Mucosa of descending colon (tissue), 3 donors: ENCODE measurements around the gene ZKSCAN2. TPM values are rescaled to one million over a fixed set of nuclear protein-coding genes. Genes with fewer than 3 reads are reported as not detected.

Source experiments
- ATAC-seq: fragments of 200-7000 bp; cut with Tn5 transposase; one replicate; pipeline ENCODE4 v1.9.1; 2020; ENCODE audit warnings: mild to moderate bottlenecking, moderate library complexity
- DNase-seq, 3 donors: peaks; one replicate each; pipeline ENCODE4 v3.0.0-alpha.2; 2020
- H3K36me3 ChIP-seq: fragments of 200-600 bp; one replicate; pipeline ENCODE4 v1.8.0; 2021; ENCODE audit warnings: low read depth, mild to moderate bottlenecking
- H3K4me1 ChIP-seq: fragments of 200-600 bp; one replicate; pipeline ENCODE4 v1.8.0; 2021; ENCODE audit warnings: low read depth, mild to moderate bottlenecking
- H3K4me3 ChIP-seq: fragments of 200-600 bp; one replicate; pipeline ENCODE4 v1.8.0; 2021; ENCODE audit warnings: mild to moderate bottlenecking
- H3K9me3 ChIP-seq: fragments of 200-600 bp; one replicate; pipeline ENCODE4 v1.8.0; 2021; ENCODE audit warnings: mild to moderate bottlenecking
- CTCF ChIP-seq: fragments of 200-600 bp; IDR thresholded peaks from one replicate; pipeline ENCODE4 v1.8.0; 2022; ENCODE audit warnings: antibody characterized with exemption, mild to moderate bottlenecking
- intact Hi-C, 2 donors: fragments of 100-400 bp; cut with DNase I in 1 of 2; cut with micrococcal nuclease in 1 of 2; formaldehyde crosslinking; loops; one replicate each; pipeline versions ENCODE4 v1.11.0 to v1.11.1; 2022; cut with DNase I, micrococcal nuclease
- total RNA-seq, 3 donors: library from RNA; stranded (reverse); fragmentation: NEBNext Ultra II Directional in 2 of 3; extraction: Animal tissue kit (Norgen Biotek cat#: 25700) in 2 of 3; gene quantifications; one replicate each; pipeline versions ENCODE4 v1.2.1 to v1.2.4, GENCODE V29; 2021 to 2023
- donor health status: DM: no; HTN: no; CAD: no; lungs with moderate emphysema.
- donor health status: DM: no; HTN: no; CAD: no.
- donor health status: DM: no; HTN: yes; CAD: no.

Gene ZKSCAN2
- total RNA-seq, 3 donors from 2014 or later, result 2.1 to 5.9 (median 2.2) TPM

- no peak overlapping the region for H3K4me3 ChIP-seq
- H3K9me3 ChIP-seq, result no peaks in the 10 kb centered on the region
- DNase-seq, result no peak
- peaks cover 3% of the 10 kb centered on the region for H3K4me1 ChIP-seq
- no peaks in the 10 kb centered on the region for H3K36me3 ChIP-seq
- no peak for ATAC-seq
- intact Hi-C loops, result no loop called here
- no peak for TF ChIP-seq CTCF
Measured at GRCh38 chr16:25212636-25213035, 45.0 kb downstream of the ZKSCAN2 start.

GRCh38 chr16:25210758-25211157 lies 46.9 kb downstream of the ZKSCAN2 start:
- no peak for DNase-seq
- Histone ChIP-seq H3K4me1 (peaks cover 4% of the 10 kb centered on the region), H3K36me3 (no peaks in the 10 kb centered on the region), H3K4me3 (no peak overlapping the region), H3K9me3 (no peaks in the 10 kb centered on the region)
- intact Hi-C loops, result no loop called here
- no peak for ATAC-seq
- TF ChIP-seq CTCF, result no peak

- Histone ChIP-seq H3K4me3 (no peak overlapping the region), H3K9me3 (no peaks in the 10 kb centered on the region), H3K36me3 (no peaks in the 10 kb centered on the region), H3K4me1 (peaks cover 5% of the 10 kb centered on the region)
- intact Hi-C loops, result no loop called here
- no peak for ATAC-seq
- DNase-seq, result no peak
- no peak for TF ChIP-seq CTCF
Measured at GRCh38 chr16:25199457-25199856, 58.2 kb downstream of the ZKSCAN2 start.

GRCh38 chr16:25198021-25198420 lies 59.6 kb downstream of the ZKSCAN2 start:
- no peaks in the 10 kb centered on the region for H3K9me3 ChIP-seq
- DNase-seq (no peak), ATAC-seq (peak; percentile 77)
- H3K4me1 ChIP-seq, result peaks cover 13% of the 10 kb centered on the region
- no peak for TF ChIP-seq CTCF
- intact Hi-C loops, result no loop called here
- no peaks in the 10 kb centered on the region for H3K36me3 ChIP-seq
- no peak overlapping the region for H3K4me3 ChIP-seq

- ATAC-seq (peak; percentile 84), DNase-seq (peak in 1 of 3 donors; percentile 34)
- Histone ChIP-seq H3K9me3 (no peaks in the 10 kb centered on the region), H3K4me1 (peaks cover 13% of the 10 kb centered on the region), H3K36me3 (no peaks in the 10 kb centered on the region), H3K4me3 (no peak overlapping the region)
- intact Hi-C loops, result no loop called here
- TF ChIP-seq CTCF, result no peak
Measured at GRCh38 chr16:25194273-25194878, 63.3 kb downstream of the ZKSCAN2 start.

GRCh38 chr16:25192096-25192495 lies 65.5 kb downstream of the ZKSCAN2 start:
- ATAC-seq, result no peak

More at GRCh38 chr16:25192096-25192495, 65.5 kb downstream of the ZKSCAN2 start:
- no peaks in the 10 kb centered on the region for H3K36me3 ChIP-seq
- no peak for TF ChIP-seq CTCF
- no peak for DNase-seq
- H3K9me3 ChIP-seq, result no peaks in the 10 kb centered on the region
- peaks cover 13% of the 10 kb centered on the region for H3K4me1 ChIP-seq
- no peak overlapping the region for H3K4me3 ChIP-seq
- intact Hi-C loops, result no loop called here
